HG03039 (cell line): ENCODE measurements around the gene SULF2.
"Not testable (repeated sequence)": the region's sequence is repeated elsewhere in the genome, so short reads cannot be mapped to it uniquely, and the experiment has no call there.

Experiments used
- ATAC-seq: cut with Tn5 transposase; IDR thresholded peaks from one replicate; pipeline ENCODE4 v1.9.1; 2021; ENCODE audit warnings: mild to moderate bottlenecking, moderate library complexity; ENCODE audit not compliant: unreplicated experiment

SULF2 gene

GRCh38 chr20:47785311-47785853 is at the start of gene SULF2:
Gene SULF2, minus strand, starts transcription at chr20:47785481. Its CDS starts 28,118 bp downstream, at chr20:47757363.
- no peak for ATAC-seq

GRCh38 chr20:47831675-47832074 is 46.4 kb upstream of the SULF2 start:
- not testable (repeated sequence) for ATAC-seq

DNA sequence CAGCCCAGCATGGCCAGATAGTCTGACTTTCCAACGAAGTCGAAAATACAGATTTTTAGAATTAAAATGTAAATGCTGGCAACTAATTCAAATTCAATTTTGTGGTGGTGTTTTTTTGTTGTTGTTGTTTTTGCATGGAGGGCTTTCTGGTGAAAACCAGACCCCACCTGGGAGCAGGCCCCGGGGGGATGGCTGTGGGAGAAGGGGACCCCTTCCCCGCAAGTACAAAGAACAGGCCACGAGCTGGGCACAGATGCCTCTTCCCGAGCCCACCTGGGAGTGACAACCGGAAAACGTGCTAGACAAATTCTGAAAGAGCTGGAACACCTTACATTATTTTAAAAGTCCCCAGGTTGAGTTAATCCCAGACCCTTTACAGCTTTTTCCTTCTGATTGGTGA is 41.4 kb upstream of the SULF2 start:
- ATAC-seq: not testable (repeated sequence)

- not testable (repeated sequence) for ATAC-seq
Measured at GRCh38 chr20:47826006-47826405, 40.7 kb upstream of the SULF2 start.

DNA sequence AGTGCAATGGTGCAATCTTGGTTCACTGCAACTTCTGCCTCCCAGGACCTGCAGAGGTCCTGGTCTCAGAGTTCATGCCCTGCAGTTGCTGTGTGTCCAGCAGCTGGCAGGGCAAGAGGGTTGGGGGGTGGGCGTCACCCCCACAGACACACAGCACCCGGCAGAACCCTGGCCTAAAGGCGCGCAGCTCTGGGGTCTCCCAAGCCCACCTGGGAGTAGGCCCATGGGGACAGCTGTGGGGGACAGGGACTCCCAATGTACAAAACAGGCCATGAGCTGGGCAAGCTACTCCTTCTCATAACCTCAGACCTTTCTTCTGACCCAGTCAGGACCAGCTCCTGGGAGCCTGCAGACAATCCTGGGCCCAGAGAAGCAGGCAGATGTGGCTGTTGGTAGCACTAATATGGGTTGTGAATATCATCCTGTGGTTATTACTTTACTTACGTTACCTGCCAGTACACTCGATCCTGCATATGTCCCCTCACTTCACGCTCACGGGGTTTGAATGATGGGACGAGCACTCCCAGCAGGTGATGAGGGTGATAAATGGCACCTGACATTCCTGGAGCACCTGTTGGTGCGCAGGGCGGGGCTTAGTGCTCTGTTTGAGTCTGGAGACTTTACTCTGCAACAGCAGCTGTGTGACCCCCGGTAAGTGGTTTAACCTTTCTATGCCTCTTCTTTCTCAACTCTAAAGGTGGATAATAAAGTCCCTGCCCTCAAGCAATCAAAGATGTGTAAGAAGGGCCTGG is 39.9 kb upstream of the SULF2 start:
- ATAC-seq: no peak

DNA sequence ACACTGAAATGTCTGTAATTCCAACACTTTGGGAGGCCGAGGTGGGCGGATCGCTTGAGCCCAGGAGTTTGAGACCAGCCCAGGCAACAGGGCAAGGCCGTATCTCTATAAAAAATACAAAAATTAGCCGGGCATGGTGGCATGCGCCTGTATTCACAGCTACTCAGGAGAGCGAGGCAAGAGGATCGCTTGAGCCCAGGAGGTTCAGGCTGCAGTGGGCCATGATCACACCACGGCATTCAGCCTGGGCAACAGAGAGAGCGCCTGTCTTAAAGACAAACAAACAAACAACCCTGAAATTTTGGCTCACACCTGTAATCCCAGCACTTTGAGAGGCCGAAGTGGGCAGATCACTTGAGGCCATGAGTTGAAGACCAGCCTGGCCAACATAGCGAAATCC is 38.7 kb upstream of the SULF2 start:
- ATAC-seq: not testable (repeated sequence)

- no peak for ATAC-seq
Measured at GRCh38 chr20:47821481-47822100, 36.3 kb upstream of the SULF2 start.

DNA sequence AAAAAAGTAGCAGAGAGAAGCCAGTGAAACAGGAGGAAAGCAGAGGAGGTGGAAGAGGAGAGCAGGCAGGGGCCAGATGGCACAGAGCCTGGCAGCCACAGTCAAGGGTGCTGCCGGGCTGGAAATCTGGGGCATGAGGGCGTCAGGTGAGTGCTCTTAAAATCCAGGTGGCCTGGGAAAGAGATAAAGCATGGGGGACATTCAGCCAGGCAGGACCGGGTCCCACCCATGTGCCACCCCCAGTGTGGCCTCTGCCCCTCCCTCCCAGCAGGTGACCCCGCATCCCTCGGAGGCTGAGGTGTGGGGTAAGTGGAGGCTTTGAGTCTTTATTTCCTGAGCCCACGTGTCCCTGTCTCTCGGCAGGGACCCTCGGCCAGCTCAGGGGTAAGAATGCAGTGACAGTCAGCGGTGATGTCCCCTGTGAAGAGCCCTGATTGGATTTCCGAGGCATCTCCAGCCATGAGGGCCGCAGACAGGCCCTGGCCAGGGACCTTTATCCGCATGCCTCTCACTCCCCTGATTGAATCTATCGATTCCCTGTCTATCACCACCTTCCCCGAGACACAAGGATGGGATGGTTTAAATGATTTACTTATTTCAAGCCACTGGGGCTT is 33.8 kb upstream of the SULF2 start:
- ATAC-seq: no peak

- ATAC-seq: no peak
Measured at GRCh38 chr20:47818466-47818865, 33.2 kb upstream of the SULF2 start.

DNA sequence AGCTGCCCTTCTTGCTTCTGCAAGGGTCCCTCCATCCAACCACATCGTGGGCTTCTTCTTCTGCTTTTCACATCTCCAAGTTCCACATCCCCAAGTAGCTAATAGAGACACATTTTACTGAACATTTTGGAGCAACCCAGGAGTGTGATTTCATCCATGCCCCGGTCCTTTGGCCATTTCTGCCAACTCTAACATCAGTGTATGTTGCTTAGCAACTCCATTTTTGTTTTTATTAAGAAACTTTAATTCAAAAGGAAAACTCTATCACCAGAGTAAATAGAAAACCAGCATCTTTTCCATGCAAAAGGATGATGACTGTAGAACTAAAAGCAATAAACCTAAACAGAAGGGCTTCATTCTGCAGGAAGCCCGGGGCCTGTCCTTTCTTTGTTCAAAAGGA is 32.7 kb upstream of the SULF2 start:
- ATAC-seq: no peak

DNA sequence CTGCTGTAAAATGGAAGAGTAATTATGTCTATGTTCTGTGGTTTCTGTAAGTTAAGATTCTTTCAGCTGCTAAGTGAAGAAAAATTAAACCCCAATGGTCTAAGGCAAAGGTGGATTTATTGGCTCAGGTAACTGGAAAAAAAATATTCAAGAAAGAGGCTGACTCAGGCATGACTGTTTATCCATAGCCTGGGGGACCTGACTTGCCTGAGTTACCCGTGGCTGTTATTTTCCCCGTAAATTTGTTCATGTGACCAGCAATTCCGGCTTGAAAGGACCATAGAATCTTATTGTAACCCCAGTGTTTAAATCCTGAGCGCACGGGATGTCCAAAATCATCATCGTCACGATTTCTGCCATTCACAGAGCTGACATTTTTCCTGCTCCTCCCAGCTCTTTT is 32.3 kb upstream of the SULF2 start:
- ATAC-seq: no peak

DNA sequence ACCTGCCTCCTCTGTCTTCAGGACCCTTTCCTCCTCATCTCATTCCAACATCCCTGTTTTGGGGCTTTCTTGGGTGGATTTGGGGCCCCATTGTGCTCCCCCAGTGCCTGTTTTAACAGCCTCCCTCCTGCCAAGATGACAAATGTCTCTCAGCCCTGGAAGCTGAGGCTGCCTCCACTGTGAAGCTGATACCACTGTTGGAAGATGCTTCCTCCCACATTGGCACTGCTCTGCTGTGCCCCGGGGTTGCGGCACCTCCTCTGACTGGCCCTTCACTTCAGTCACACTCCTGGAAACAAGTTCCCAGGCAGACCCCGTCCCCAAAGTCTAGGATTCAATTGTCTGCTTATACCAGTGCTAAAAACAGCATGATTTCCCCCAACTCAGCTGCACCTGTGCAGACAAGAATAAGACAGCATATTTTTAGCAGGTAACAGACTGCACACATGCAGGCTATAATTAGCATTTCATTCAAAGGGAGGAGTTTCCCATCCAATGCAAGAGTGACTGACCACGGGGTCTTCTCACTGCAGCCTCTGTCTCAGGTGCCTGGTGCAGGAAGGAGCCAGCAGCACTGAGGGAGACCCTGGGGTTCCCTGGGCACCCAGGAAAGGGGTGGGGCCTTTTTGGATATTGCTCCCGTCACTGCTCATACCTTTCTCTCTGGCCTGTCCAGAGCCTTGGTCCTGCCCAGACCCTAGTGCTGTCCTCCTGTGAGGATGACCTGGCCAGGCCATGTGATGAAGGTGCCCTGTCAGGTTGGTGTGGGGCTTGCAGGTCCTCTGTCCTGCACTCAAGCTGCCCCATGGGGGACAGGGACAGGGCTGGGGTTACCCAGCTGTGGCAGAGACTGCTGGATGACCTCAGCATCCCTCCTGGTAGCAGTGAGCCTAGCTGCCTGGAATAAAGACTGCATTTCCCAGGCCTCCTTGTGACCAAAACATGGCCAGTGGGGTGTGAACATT is 31.5 kb upstream of the SULF2 start:
- ATAC-seq: no peak

DNA sequence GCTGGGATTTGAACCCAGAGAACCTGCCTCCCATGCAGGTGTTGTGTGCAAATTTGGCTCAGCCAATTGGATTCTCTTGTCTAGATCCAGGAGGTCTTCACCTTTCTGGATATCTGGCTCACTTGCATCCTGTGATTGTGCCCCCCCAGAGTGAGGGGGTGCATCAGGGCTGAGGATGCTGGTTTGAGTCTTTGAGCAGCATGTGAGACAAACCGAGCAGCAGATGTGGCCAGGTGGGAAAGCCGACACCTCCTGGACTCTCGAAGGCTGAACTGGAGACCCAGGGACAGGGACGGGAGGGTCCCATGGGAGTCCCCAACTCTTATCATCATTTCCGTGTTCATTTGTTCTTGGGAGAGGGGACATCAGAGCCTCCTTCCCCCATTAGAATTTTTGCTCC is 30.6 kb upstream of the SULF2 start:
- no peak for ATAC-seq

- ATAC-seq: no peak
Measured at GRCh38 chr20:47815416-47815806, 30.1 kb upstream of the SULF2 start.

DNA sequence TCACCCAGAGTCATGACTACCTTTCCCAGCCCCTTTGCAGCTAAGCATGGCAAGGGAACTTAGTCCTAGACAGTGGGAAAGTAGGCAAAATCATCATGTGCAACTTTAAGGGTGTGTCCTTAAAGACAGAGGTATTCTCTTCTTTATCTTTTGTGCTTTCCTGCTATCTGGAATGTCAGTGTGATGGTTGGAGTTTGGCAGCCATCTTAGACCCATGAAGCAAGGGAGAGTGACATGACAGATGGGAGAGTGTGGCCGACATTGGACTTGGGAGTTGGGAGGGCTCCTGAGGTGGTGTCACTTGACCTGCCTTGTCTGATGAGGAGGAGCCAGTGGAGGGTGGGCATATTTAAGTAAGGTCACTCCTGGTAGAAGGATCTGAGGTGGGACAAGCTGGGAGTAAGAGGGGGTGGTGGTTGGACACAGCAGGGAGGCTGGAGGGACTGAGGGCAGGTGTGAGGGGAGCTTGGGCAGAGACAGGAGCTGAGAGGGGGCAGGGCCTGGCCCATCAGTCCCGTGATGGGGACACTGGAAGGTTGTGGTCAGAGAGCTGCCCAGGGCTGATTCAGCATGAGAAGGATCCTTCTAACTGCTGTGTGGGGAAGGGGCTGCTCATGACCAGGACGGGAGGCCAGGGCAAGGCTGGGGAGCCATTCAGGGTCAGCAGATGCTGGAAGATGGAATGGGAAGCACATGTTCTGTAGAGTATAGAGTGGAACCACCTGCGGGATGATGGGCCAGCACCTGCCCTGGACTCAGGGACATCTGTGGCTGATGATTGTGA is 29.5 kb upstream of the SULF2 start:
- no peak for ATAC-seq

DNA sequence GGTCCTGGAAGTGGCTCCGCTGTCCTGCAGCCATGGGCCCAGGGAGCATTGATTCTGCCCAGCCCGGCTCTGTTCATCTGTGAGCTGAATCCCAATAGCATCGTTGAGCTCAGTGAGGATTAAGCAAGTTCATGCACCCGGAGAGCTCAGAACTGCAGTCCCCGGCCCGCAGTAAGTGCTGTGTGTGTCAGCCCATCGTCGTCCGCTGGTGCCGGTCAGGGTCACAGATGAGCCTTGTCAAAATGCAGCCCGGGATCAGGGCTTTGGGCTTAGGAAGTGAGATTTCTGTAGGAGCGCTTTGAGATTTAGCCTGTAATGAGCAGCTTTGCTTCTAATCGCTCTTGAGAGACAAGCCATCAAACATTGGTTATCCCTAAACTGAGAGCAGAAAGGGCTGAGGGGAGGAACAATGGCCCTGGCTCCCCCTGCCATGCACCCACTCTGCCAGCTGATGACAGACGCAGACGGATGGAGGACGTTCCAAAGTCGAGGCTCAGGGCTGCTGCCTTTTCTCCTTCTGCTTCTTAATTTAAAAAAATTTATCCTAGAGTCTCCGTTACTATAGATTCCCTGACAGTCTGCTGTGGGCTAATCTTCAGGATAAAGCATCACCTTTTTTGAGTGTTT is 25.6 kb upstream of the SULF2 start:
- no peak for ATAC-seq

DNA sequence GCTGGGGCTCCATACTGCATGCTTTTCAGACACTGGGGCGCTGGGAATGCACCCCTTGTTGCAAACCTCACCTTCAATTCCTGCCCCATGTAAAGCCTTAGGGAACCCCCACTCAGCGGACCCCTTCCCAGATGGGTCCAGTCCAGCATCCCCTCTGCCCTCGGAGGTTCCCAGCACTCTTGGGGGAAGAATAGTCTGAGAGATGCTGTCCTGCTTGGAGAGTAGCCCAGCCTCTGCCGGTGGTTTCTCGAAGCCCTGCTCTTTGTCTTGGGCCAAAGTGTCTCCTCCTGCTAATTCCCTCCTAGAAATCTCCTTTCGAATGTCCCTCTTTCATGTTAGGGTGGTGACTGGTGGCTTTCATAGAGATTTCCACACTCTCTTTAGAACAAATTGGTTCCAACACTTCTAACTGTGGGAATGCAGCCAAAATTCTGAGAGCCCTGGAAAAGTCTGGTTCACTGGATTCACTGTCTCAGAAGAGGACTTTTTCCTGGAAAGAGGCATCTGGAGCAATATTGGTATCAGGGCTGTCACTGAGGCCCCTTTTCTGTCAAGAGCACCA is 24.9 kb upstream of the SULF2 start:
- no peak for ATAC-seq

DNA sequence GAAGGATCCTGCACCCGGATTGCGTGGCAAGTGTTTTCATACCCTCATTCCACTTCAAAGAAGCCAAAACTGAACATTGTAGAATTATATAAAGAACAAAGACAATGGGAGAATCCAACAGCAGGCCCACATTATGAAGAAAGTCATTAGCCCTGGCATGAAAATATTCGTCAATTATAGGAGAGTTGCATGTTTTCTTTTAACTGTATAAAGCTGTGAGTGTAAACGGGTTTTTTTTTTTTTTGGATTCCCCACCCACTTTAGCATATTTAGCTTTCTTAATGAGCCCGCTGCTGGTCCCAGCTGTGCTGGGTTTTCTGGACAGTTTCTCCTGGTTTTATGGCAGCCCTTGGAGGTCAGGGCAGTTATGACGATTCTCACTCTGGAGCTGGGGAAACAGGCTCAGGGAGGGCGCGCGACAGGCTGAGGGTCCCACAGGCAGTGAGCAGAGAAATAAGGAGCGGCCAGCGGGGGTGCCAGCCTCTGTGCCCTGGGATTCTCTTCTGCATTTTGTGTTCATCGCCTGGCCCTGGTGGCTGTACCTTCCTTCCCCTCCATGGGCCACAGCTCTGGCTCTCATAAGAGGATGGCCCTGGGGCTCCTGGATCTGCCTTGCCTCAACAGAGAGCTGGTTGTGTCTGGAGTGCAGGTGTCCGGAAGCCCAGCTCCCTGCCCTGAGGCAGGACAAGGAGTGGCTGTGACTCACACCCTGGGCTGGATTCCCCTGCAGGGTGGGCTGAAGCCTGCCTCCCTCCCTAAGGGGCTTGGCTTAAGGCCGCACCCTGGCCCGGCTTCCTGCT is 24.1 kb upstream of the SULF2 start:
- no peak for ATAC-seq
